ENCODE measurements around the gene GNAQ.
"Not testable (repeated sequence)": the region's sequence is repeated elsewhere in the genome, so short reads cannot be mapped to it uniquely, and the experiment has no call there.

Gene GNAQ

GRCh38 chr9:77771171-77771570, 260.4 kb downstream of the GNAQ start:
- DNase-seq (ENCODE audit: low spot score): no peak

GRCh38 chr9:77770340-77770739, 261.3 kb downstream of the GNAQ start:
- no peak for DNase-seq (ENCODE audit: low spot score)

- no peak for DNase-seq (ENCODE audit: low spot score)
Measured at GRCh38 chr9:77769246-77769645, 262.4 kb downstream of the GNAQ start.

- no peak for DNase-seq (ENCODE audit: low spot score)
Measured at GRCh38 chr9:77766587-77766986, 265.0 kb downstream of the GNAQ start.

GRCh38 chr9:77765781-77766259, 265.8 kb downstream of the GNAQ start:
- DNase-seq (ENCODE audit: low spot score): no peak

GRCh38 chr9:77764894-77765780, 266.5 kb downstream of the GNAQ start:
- DNase-seq (ENCODE audit: low spot score): no peak

- peak; percentile 53 for DNase-seq (ENCODE audit: low spot score)
Measured at GRCh38 chr9:77763566-77763965, 268.0 kb downstream of the GNAQ start.

- DNase-seq (ENCODE audit: low spot score): not testable (repeated sequence)
Measured at GRCh38 chr9:77760919-77761318, 270.7 kb downstream of the GNAQ start.

GRCh38 chr9:77759391-77759790, 272.2 kb downstream of the GNAQ start:
- no peak for DNase-seq (ENCODE audit: low spot score)

GRCh38 chr9:77756449-77756848, 275.2 kb downstream of the GNAQ start:
- DNase-seq (ENCODE audit: low spot score): no peak

GRCh38 chr9:77753180-77753579, 278.4 kb downstream of the GNAQ start:
- DNase-seq (ENCODE audit: low spot score): no peak

GRCh38 chr9:77752554-77752953, 279.1 kb downstream of the GNAQ start:
- no peak for DNase-seq (ENCODE audit: low spot score)

- DNase-seq (ENCODE audit: low spot score): peak; percentile 38
Measured at GRCh38 chr9:77751341-77752091, 280.1 kb downstream of the GNAQ start.

- no peak for DNase-seq (ENCODE audit: low spot score)
Measured at GRCh38 chr9:77750981-77751340, 280.6 kb downstream of the GNAQ start.

GRCh38 chr9:77750284-77750683, 281.3 kb downstream of the GNAQ start:
- DNase-seq (ENCODE audit: low spot score): no peak

- no peak for DNase-seq (ENCODE audit: low spot score)
Measured at GRCh38 chr9:77748214-77748772, 283.3 kb downstream of the GNAQ start.

- DNase-seq (ENCODE audit: low spot score): no peak
Measured at GRCh38 chr9:77747163-77747562, 284.4 kb downstream of the GNAQ start.

- no peak for DNase-seq (ENCODE audit: low spot score)
Measured at GRCh38 chr9:77744841-77745430, 286.7 kb downstream of the GNAQ start.

- no peak for DNase-seq (ENCODE audit: low spot score)
Measured at GRCh38 chr9:77743386-77743785, 288.2 kb downstream of the GNAQ start.

GRCh38 chr9:77738932-77739331, 292.7 kb downstream of the GNAQ start:
- DNase-seq (ENCODE audit: low spot score): no peak

- DNase-seq (ENCODE audit: low spot score): no peak
Measured at GRCh38 chr9:77735494-77735893, 296.1 kb downstream of the GNAQ start.

- DNase-seq (ENCODE audit: low spot score): no peak
Measured at GRCh38 chr9:77731930-77732329, 299.7 kb downstream of the GNAQ start.
